Astrocyte (in vitro differentiated cells and primary cell): ENCODE results near the gene CAMK2D. TPM values are rescaled to one million over a fixed set of nuclear protein-coding genes. Genes with fewer than 3 reads are reported as not detected.

Source experiments
- DNase-seq: peaks from one replicate; pipeline ENCODE4 v3.0.0-alpha.2; 2010; ENCODE audit warnings: low read depth
- FAIRE-seq: peaks from 2 replicates; lab custom pipeline; 2011; peaks lifted over from hg19 to GRCh38; lab: Jason Lieb, UNC
- H2AFZ ChIP-seq: 2 replicates; pipeline ENCODE4 v1.6.0; 2012; ENCODE audit warnings: low read depth, low read length, inconsistent platforms
- H3K27ac ChIP-seq: 2 replicates; pipeline ENCODE4 v1.5.1; 2011; ENCODE audit warnings: low read depth, low read length, inconsistent platforms
- H3K27me3 ChIP-seq: 2 replicates; pipeline ENCODE4 v1.6.0; 2011; ENCODE audit warnings: low read length, inconsistent platforms; ENCODE audit not compliant: insufficient read depth
- H3K36me3 ChIP-seq: 2 replicates; pipeline ENCODE4 v1.5.1; 2011; ENCODE audit warnings: low read length, inconsistent platforms; ENCODE audit not compliant: insufficient read depth
- H3K4me1 ChIP-seq: 2 replicates; pipeline ENCODE4 v1.5.1; 2011; ENCODE audit warnings: low read length, inconsistent platforms; ENCODE audit not compliant: insufficient read depth
- H3K4me2 ChIP-seq: 2 replicates; pipeline ENCODE4 v1.6.0; 2012; ENCODE audit warnings: low read length, inconsistent platforms
- H3K4me3 ChIP-seq: 2 replicates; pipeline ENCODE4 v1.5.1; 2011; ENCODE audit warnings: low read depth, mild to moderate bottlenecking, low read length, inconsistent platforms; ENCODE audit not compliant: insufficient read depth
- H3K79me2 ChIP-seq: 2 replicates; pipeline ENCODE4 v1.6.0; 2012; ENCODE audit warnings: mild to moderate bottlenecking, low read length, inconsistent platforms; ENCODE audit not compliant: insufficient read depth
- H3K9ac ChIP-seq: 2 replicates; pipeline ENCODE4 v1.6.0; 2012; ENCODE audit warnings: mild to moderate bottlenecking, low read length, inconsistent platforms
- H3K9me3 ChIP-seq: 2 replicates; pipeline ENCODE4 v1.5.1; 2012; ENCODE audit warnings: low read depth, mild to moderate bottlenecking, low read length, inconsistent platforms; ENCODE audit not compliant: insufficient read depth
- H4K20me1 ChIP-seq: 2 replicates; pipeline ENCODE4 v1.6.0; 2012; ENCODE audit warnings: low read length, inconsistent platforms; ENCODE audit not compliant: insufficient read depth
- H3K27ac Mint-ChIP-seq: one replicate; pipeline ENCODE4 v1.8.0; 2021; ENCODE audit warnings: mild to moderate bottlenecking, mixed read lengths; ENCODE audit not compliant: unreplicated experiment
- H3K27me3 Mint-ChIP-seq: one replicate; pipeline ENCODE4 v1.8.0; 2021; ENCODE audit warnings: low read depth, mixed read lengths; ENCODE audit not compliant: unreplicated experiment
- H3K36me3 Mint-ChIP-seq: one replicate; pipeline ENCODE4 v1.8.0; 2021; ENCODE audit warnings: low read depth, mixed read lengths; ENCODE audit not compliant: unreplicated experiment
- H3K4me1 Mint-ChIP-seq: one replicate; pipeline ENCODE4 v1.8.0; 2021; ENCODE audit warnings: low read depth, mixed read lengths; ENCODE audit not compliant: unreplicated experiment
- H3K4me3 Mint-ChIP-seq: one replicate; pipeline ENCODE4 v1.8.0; 2021; ENCODE audit warnings: mild to moderate bottlenecking, moderate library complexity, mixed read lengths; ENCODE audit not compliant: unreplicated experiment
- H3K9me3 Mint-ChIP-seq: one replicate; pipeline ENCODE4 v1.8.0; 2021; ENCODE audit warnings: mild to moderate bottlenecking, mixed read lengths; ENCODE audit not compliant: unreplicated experiment
- EZH2 ChIP-seq: IDR thresholded peaks from 2 replicates; pipeline ENCODE4 v1.6.1; 2012; ENCODE audit warnings: mild to moderate bottlenecking, low read length, inconsistent platforms; ENCODE audit not compliant: insufficient read depth
- total RNA-seq: library from RNA; stranded (reverse); gene quantifications from 2 replicates; pipeline ENCODE4 v1.2.1, GENCODE V29; 2021
- TF ChIP-seq, protein P1 (sequence below): IDR thresholded peaks from 2 replicates; pipeline ENCODE4 v1.5.1; 2011; ENCODE audit warnings: low read depth, mild to moderate bottlenecking, inconsistent platforms, low read length, moderate library complexity; ENCODE audit not compliant: insufficient read depth

CAMK2D gene
- total RNA-seq, 1 donor from 2014 or later: 80.8 TPM

DNA sequence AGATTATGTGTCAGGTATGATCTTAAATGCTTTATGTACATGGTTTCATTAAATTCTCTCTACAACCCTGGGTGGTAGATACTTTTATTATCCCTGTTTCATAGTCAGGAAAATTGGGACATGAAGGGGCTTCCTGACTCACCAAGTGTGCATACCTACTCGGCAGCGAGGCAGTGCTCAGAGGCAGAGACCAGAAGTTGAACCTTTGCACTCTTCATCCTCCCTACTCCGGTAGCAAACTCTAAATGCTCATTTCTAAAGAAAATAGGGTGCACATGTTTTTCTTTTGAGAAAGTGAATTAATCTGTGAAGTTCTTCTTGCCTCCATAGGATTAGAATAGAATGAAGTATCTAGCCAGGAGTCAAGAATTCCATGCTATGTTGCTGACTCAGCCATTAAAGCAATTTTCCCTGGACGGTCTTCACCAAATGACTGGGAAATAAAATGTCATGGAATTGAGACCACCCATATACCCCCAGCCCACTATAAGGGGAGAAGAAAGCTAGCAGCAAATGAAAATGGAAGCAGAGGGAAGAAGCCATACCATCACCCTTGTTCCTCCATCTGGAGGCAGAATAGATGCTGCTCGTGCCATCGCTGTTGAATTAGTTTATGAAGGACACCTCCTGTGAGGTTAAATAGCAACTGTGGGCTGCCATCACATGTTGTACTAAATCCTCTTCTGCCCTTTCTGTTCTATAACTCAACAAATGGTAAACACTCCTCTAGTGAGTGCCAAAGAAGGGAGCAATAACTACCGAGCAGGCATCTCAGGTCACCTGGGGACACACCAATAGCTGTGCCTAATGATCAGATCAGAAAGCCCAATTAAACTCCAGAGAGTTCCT lies 355.4 kb downstream of the CAMK2D start:
- TF ChIP-seq, protein P1, sequence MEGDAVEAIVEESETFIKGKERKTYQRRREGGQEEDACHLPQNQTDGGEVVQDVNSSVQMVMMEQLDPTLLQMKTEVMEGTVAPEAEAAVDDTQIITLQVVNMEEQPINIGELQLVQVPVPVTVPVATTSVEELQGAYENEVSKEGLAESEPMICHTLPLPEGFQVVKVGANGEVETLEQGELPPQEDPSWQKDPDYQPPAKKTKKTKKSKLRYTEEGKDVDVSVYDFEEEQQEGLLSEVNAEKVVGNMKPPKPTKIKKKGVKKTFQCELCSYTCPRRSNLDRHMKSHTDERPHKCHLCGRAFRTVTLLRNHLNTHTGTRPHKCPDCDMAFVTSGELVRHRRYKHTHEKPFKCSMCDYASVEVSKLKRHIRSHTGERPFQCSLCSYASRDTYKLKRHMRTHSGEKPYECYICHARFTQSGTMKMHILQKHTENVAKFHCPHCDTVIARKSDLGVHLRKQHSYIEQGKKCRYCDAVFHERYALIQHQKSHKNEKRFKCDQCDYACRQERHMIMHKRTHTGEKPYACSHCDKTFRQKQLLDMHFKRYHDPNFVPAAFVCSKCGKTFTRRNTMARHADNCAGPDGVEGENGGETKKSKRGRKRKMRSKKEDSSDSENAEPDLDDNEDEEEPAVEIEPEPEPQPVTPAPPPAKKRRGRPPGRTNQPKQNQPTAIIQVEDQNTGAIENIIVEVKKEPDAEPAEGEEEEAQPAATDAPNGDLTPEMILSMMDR: no peak
- no peak for TF ChIP-seq EZH2
- Histone ChIP-seq H3K27me3 (no peaks in the 10 kb centered on the region), H4K20me1 (no peaks in the 10 kb centered on the region), H3K4me2 (no peak overlapping the region), H3K79me2 (no peaks in the 10 kb centered on the region), H3K4me3 (no peak overlapping the region), H2AFZ (no peak overlapping the region), H3K4me1 (no peaks in the 10 kb centered on the region), H3K9me3 (no peaks in the 10 kb centered on the region), H3K9ac (no peak overlapping the region), H3K36me3 (no peaks in the 10 kb centered on the region), H3K27ac (no peak overlapping the region)
- DNase-seq (no peak), FAIRE-seq (no peak)
- Mint-ChIP-seq H3K9me3 (no peaks in the 10 kb centered on the region), H3K4me3 (no peak overlapping the region), H3K27me3 (no peaks in the 10 kb centered on the region), H3K36me3 (peaks cover 4% of the 10 kb centered on the region), H3K27ac (no peak overlapping the region), H3K4me1 (peaks cover 1% of the 10 kb centered on the region)

DNA sequence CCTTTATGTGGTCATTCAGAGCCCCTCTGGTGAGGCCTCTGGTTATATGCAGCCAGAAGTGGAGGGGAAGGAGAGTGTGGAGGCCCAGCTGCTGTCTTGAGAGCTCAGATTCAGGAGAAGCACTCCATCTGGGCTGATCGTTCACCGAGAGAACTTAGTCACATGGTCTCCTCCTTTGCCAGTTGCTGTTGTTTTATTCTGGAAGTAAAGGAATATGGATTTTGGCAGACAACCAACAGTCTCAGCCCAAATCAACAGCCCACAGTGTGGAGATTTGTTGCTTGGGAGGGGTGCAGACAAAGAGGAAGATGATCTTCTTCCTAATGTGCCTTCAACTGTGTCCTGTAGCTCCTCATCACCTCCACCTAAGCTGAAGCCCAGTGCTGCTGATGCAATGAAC lies 356.7 kb downstream of the CAMK2D start:
- Histone ChIP-seq H3K27me3 (no peaks in the 10 kb centered on the region), H3K4me3 (no peak overlapping the region), H3K9me3 (no peaks in the 10 kb centered on the region), H3K79me2 (no peaks in the 10 kb centered on the region), H3K36me3 (no peaks in the 10 kb centered on the region), H3K27ac (no peak overlapping the region), H3K9ac (no peak overlapping the region), H4K20me1 (no peaks in the 10 kb centered on the region), H2AFZ (no peak overlapping the region), H3K4me1 (no peaks in the 10 kb centered on the region), H3K4me2 (no peak overlapping the region)
- Mint-ChIP-seq H3K9me3 (no peaks in the 10 kb centered on the region), H3K4me3 (no peak overlapping the region), H3K27me3 (no peaks in the 10 kb centered on the region), H3K36me3 (peaks cover 5% of the 10 kb centered on the region), H3K4me1 (no peaks in the 10 kb centered on the region), H3K27ac (no peak overlapping the region)
- TF ChIP-seq EZH2: no peak
- TF ChIP-seq, protein P1: no peak
- no peak for FAIRE-seq
- DNase-seq: no peak

DNA sequence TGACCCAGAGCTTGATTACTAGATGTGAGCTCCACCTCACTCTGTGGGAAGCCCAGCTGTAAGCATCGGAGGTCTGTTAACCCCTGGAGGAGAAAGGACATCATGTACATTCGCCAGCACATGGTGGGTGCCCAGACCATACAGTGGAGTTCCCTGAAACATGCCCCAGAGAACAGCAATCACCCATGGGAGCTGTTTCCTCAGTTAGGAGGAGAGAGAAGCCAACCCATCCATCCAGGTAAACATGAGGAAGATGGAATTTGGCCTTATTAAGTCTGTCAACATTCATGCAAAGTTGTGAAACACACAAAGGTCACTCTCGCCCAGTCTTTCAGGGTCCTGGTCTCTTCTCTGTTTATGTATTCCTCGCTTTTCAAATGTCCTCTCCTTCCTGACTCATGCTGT lies 357.4 kb downstream of the CAMK2D start:
- DNase-seq (no peak), FAIRE-seq (no peak)
- H4K20me1 ChIP-seq: no peaks in the 10 kb centered on the region
- no peak overlapping the region for H3K4me3 ChIP-seq
- H3K9me3 ChIP-seq: no peaks in the 10 kb centered on the region
- H3K4me1 ChIP-seq: no peaks in the 10 kb centered on the region
- H3K27me3 ChIP-seq: no peaks in the 10 kb centered on the region
- Mint-ChIP-seq H3K27me3 (no peaks in the 10 kb centered on the region), H3K4me1 (no peaks in the 10 kb centered on the region), H3K36me3 (peaks cover 5% of the 10 kb centered on the region), H3K4me3 (no peak overlapping the region), H3K9me3 (no peaks in the 10 kb centered on the region), H3K27ac (no peak overlapping the region)
- no peak overlapping the region for H3K27ac ChIP-seq
- no peaks in the 10 kb centered on the region for H3K79me2 ChIP-seq
- H2AFZ ChIP-seq: no peak overlapping the region
- TF ChIP-seq EZH2: no peak
- TF ChIP-seq, protein P1: no peak
- H3K9ac ChIP-seq: no peak overlapping the region
- H3K36me3 ChIP-seq: no peaks in the 10 kb centered on the region
- H3K4me2 ChIP-seq: no peak overlapping the region
